HG03196 (cell line): ENCODE results near the gene GUF1.

Experiments used
- ATAC-seq: cut with Tn5 transposase; IDR thresholded peaks from one replicate; pipeline ENCODE4 v1.9.1; 2021; ENCODE audit not compliant: unreplicated experiment

Gene GUF1

GRCh38 chr4:44678094-44679041 is at the start of gene GUF1:
GUF1 (plus strand) TSS chr4:44678420; CDS start chr4:44678623, 203 bp downstream.
- peak; percentile 98 for ATAC-seq

- peak; percentile 93 for ATAC-seq
These were observed 48.8 kb upstream of the GUF1 start for GRCh38 chr4:44629280-44629866.

GRCh38 chr4:44632089-44632488 is 46.1 kb upstream of the GUF1 start:
- ATAC-seq: no peak

GRCh38 chr4:44632733-44633132 is 45.5 kb upstream of the GUF1 start:
- ATAC-seq: no peak

GRCh38 chr4:44638091-44638490 is 40.1 kb upstream of the GUF1 start:
- no peak for ATAC-seq

- no peak for ATAC-seq
These were observed 32.1 kb upstream of the GUF1 start for GRCh38 chr4:44646151-44646550.

GRCh38 chr4:44651425-44651824 is 26.8 kb upstream of the GUF1 start, which contains the start of gene YIPF7:
YIPF7 (minus strand) TSS chr4:44651625; CDS start chr4:44650100, 1,525 bp downstream.
- ATAC-seq: no peak

- no peak for ATAC-seq
These were observed 26.2 kb upstream of the GUF1 start for GRCh38 chr4:44652002-44652401.

- no peak for ATAC-seq
These were observed 17.8 kb upstream of the GUF1 start for GRCh38 chr4:44660396-44660795.

- ATAC-seq: no peak
These were observed 16.1 kb upstream of the GUF1 start for GRCh38 chr4:44661940-44662622.

GRCh38 chr4:44662623-44663005 is 15.6 kb upstream of the GUF1 start:
- ATAC-seq: no peak

GRCh38 chr4:44663539-44664263 is 14.5 kb upstream of the GUF1 start:
- ATAC-seq: no peak

- no peak for ATAC-seq
These were observed 9.7 kb upstream of the GUF1 start for GRCh38 chr4:44668526-44668925.

GRCh38 chr4:44670506-44671199 is 7.6 kb upstream of the GUF1 start:
- no peak for ATAC-seq

- ATAC-seq: no peak
These were observed 6.6 kb upstream of the GUF1 start for GRCh38 chr4:44671636-44672035.

- ATAC-seq: no peak
These were observed 3.7 kb upstream of the GUF1 start for GRCh38 chr4:44674471-44674870.

GRCh38 chr4:44675366-44675765 is 2.9 kb upstream of the GUF1 start:
- ATAC-seq: no peak

- ATAC-seq: no peak
These were observed 840 bp downstream of the GUF1 start for GRCh38 chr4:44679060-44679459.

- ATAC-seq: no peak
These were observed 6.4 kb downstream of the GUF1 start for GRCh38 chr4:44684648-44685047.

- ATAC-seq: no peak
These were observed 22.2 kb downstream of the GUF1 start for GRCh38 chr4:44700427-44700826.
